Colon (tissue), 2 donors: ENCODE results near the gene MAML2.

Experiments used
- FAIRE-seq: peaks from 2 replicates; lab custom pipeline; 2012; peaks lifted over from hg19 to GRCh38; lab: Jason Lieb, UNC
- donor health status: control.
- donor health status: control.

The MAML2 gene

GRCh38 chr11:96155627-96156378 is 187.2 kb downstream of the MAML2 start:
- FAIRE-seq = no peak

GRCh38 chr11:96154802-96155520 is 188.0 kb downstream of the MAML2 start:
- no peak for FAIRE-seq

GRCh38 chr11:96152623-96153022 is 190.4 kb downstream of the MAML2 start:
- FAIRE-seq = no peak

- no peak for FAIRE-seq
Observed at GRCh38 chr11:96151501-96151900, 191.5 kb downstream of the MAML2 start.

GRCh38 chr11:96150609-96151008 is 192.4 kb downstream of the MAML2 start:
- no peak for FAIRE-seq

GRCh38 chr11:96149743-96150555 is 193.0 kb downstream of the MAML2 start:
- no peak for FAIRE-seq

GRCh38 chr11:96147906-96148486 is 195.0 kb downstream of the MAML2 start:
- FAIRE-seq = no peak

- FAIRE-seq = no peak
Observed at GRCh38 chr11:96147186-96147585, 195.8 kb downstream of the MAML2 start.

- no peak for FAIRE-seq
Observed at GRCh38 chr11:96146765-96147164, 196.2 kb downstream of the MAML2 start.

- FAIRE-seq = no peak
Observed at GRCh38 chr11:96145163-96145585, 197.8 kb downstream of the MAML2 start.

GRCh38 chr11:96144553-96144952 is 198.4 kb downstream of the MAML2 start:
- FAIRE-seq = no peak

GRCh38 chr11:96143041-96143521 is 199.9 kb downstream of the MAML2 start:
- no peak for FAIRE-seq

- FAIRE-seq = no peak
Observed at GRCh38 chr11:96141626-96142025, 201.4 kb downstream of the MAML2 start.

- FAIRE-seq = no peak
Observed at GRCh38 chr11:96139691-96140090, 203.3 kb downstream of the MAML2 start.

GRCh38 chr11:96137373-96137772 is 205.6 kb downstream of the MAML2 start:
- no peak for FAIRE-seq

GRCh38 chr11:96136613-96137298 is 206.2 kb downstream of the MAML2 start:
- FAIRE-seq = no peak

GRCh38 chr11:96134602-96135001 is 208.4 kb downstream of the MAML2 start:
- no peak for FAIRE-seq

- FAIRE-seq = no peak
Observed at GRCh38 chr11:96132437-96132836, 210.6 kb downstream of the MAML2 start.

- FAIRE-seq = no peak
Observed at GRCh38 chr11:96130061-96130620, 212.9 kb downstream of the MAML2 start.

- FAIRE-seq = no peak
Observed at GRCh38 chr11:96127596-96127959, 215.4 kb downstream of the MAML2 start.

GRCh38 chr11:96126917-96127595 is 215.9 kb downstream of the MAML2 start:
- no peak for FAIRE-seq
